HG03571 (cell line): ENCODE data around the gene INPP5D.
"Not testable (repeated sequence)": the region's sequence is repeated elsewhere in the genome, so short reads cannot be mapped to it uniquely, and the experiment has no call there.

ENCODE experiments used
- ATAC-seq: cut with Tn5 transposase; IDR thresholded peaks from one replicate; pipeline ENCODE4 v1.9.1; 2021; ENCODE audit not compliant: unreplicated experiment

The INPP5D gene

DNA sequence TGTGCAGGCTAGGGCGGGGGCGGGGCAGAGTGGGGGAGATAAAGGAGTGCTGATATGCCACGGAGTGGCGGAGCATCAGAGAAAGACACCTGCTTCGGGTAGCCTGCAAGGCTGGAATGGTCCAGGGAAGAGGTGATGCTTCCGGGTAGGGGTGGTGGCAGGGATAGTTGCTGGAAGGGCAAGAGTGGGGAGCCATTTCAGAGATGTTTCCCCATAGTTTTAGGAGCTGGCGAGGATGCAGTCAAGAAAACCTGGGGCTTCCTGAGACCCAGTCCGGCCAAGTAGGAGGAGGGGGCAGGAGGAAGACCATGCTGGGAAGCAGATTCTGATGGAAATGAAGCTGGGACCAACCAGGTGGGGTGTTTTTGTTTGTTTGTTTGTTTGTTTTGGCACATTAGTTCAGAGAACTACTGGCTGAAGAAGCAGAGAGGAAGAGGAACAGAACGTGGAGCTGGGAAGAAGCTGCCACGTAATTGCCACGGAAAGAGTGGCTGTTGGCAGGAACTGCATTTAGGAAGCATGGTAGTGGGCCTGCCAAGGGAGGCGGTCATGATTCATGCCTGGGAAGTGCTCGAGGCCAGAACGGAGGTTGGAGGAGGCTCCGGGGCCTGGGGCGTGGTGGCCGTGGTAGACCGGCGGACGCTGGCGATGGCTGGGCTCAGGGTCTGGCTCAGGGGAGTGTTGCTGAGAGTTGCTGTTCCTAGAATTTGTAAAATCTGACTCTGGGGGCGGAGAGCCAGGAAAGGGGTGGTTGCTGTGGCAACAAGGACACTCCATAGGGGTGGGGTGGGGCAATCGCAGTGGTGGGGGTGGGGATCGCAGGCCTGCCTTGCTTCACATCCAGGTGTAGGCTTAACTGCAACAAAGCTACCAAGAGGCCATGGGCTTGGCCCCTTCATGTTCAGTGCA is 8.6 kb upstream of the INPP5D start:
- no peak for ATAC-seq

- ATAC-seq: not testable (repeated sequence)
These were observed 7.6 kb upstream of the INPP5D start for GRCh38 chr2:233052517-233052916.

DNA sequence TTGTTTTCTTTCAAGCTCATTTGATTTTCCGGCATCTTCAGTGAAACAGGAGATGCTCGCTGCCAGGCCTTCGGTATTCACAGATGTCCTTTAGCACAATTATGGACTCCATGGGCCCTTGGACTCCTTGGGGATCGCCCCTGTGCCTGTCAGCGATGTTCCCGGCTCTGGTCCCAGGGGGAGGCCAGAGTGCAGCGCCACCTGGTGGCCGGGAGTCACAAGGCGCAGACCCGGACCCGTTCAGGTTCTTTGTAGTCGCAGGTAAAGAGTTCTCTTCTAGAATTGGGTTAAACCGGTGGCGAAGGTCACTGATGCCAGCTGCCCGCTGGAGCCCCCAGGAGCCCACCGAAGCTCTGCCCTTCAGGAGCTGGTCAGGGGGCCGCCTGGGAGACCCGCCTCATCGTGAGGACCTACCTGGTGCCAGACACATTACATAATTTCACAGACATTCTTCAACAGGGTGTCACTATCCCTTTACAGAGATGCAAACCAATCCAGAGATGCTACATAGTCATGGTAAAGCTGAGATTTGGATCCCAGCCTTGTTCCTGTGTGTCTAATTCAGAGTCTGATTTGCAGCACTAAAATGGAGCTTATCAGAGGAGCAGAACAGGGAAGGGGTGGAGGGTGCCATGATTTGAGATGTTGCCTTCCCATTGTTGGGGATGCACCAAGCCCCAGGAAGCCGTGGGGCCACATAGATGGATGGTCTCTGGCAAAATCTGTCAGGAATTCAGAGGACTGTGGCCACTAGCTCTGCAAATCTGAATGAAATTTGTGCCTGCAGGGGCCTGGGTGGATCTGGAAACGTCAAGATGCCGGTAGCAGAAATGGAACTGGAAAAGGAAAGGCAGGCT is 6.0 kb upstream of the INPP5D start:
- ATAC-seq: no peak

DNA sequence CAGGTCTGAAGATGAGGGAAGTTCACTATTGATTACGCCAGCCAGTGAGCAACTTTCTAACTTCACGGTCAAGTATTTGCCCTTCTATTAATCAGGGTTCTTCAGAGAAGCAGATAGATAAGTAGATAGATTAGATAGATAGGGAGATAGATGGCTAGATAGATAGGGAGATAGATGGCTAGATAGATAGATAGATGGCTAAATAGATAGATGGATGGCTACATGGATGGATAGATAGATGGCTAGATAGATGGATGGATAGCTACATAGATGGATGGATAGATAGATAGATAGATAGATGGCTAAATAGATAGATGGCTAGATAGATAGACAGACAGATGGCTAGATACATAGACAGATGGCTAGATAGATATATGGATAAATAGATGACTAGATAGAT is 4.8 kb upstream of the INPP5D start:
- ATAC-seq: no peak

DNA sequence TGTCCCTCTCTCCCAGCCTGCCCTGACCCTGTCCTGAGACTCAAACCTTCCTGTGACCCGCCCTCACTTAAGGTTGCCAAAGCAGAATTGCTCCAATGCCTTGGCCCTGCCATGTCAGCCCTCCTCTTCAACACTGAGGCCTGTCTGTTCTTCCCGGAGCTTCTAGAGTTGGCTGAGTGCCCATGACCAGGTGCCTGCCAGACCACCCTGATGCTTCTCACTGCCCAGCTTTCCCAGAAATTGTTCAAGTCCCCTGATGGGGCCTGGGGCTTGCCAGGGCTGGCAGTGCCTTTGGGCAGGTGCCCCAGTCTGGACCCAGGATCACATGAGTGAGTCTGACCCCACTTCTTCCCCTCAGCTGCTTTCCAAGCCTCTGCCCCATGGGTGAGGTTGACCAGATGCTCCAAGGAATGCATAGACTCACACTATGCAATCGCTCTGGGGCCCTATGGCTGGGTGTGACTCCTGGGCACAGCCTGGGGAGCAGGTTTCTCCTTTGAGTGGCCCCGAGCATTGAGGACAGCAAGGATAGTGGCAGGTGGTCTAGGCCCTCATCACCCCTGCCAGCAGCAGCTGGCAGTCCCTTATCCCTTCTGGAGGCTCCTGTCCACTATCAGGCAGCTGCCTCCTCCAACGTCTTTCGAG is 3.1 kb upstream of the INPP5D start:
- ATAC-seq: no peak

- no peak for ATAC-seq
These were observed 1.2 kb upstream of the INPP5D start for GRCh38 chr2:233058717-233059546.

- no peak for ATAC-seq
These were observed 670 bp upstream of the INPP5D start for GRCh38 chr2:233059547-233059796.

GRCh38 chr2:233060501-233060979 is 398 bp downstream of the INPP5D start:
- no peak for ATAC-seq

- no peak for ATAC-seq
These were observed 943 bp downstream of the INPP5D start for GRCh38 chr2:233060980-233061590.

DNA sequence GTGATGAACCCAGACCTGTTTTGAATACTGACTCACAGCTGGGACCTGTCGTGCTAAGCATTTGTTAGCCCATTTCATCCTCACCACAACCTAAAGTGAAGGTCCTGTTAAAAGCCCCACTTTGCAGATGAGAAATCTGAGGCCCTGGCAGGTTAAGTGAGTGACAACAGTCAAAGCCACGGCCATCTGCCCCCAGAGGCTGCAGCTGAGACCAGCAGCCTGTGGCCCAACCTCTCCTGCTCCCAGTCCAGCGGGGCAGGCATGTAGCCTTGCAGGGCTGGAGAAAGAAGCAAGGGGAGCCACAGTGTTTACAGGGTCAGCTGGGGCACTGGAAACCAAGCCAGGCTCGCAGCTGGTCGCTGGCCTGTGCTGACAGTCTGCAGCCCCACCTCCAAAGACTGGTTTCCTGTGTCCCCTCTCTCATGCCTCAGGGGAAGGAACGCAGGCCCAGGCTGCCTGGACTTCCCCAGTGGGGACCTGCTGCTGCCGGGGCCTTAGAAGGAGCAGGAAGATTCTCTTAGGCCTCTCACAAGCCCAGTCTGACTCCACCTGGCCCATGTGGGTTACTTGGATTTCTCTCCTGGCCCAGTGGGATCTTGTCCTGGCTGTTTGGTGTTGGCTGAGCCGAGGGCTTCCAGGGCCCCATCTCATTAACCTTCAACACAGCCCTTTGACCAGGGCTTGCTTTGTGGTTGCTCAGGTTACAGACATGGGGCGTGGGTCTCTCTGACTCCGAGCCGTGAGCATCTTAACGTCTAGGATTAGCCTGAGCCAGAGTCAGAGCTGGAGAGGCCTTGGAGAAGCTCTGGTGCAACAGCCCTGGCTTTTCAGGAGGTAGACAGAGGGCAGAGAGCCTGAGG is 1.7 kb downstream of the INPP5D start:
- no peak for ATAC-seq

GRCh38 chr2:233062451-233062850 is 2.3 kb downstream of the INPP5D start:
- no peak for ATAC-seq

DNA sequence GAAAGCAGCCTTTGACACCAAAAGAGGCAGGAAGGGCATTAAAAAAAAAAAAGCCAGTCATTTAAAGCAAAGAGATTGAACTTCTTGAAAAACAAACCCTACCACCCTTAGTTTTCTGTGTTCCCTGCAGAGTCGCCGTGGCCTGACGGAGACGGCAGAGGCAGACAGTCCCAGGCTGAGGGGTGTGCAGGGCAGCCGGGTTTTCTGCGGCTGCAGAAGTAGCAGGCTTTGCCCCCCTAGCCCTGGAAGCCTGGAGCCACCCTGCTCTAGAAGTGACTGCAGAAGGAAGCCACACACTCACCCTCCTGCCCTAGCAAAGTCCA is 2.8 kb downstream of the INPP5D start:
- no peak for ATAC-seq

GRCh38 chr2:233063269-233063975 is 3.3 kb downstream of the INPP5D start:
- peak; percentile 47 for ATAC-seq

GRCh38 chr2:233063976-233064411 is 3.9 kb downstream of the INPP5D start:
- no peak for ATAC-seq

DNA sequence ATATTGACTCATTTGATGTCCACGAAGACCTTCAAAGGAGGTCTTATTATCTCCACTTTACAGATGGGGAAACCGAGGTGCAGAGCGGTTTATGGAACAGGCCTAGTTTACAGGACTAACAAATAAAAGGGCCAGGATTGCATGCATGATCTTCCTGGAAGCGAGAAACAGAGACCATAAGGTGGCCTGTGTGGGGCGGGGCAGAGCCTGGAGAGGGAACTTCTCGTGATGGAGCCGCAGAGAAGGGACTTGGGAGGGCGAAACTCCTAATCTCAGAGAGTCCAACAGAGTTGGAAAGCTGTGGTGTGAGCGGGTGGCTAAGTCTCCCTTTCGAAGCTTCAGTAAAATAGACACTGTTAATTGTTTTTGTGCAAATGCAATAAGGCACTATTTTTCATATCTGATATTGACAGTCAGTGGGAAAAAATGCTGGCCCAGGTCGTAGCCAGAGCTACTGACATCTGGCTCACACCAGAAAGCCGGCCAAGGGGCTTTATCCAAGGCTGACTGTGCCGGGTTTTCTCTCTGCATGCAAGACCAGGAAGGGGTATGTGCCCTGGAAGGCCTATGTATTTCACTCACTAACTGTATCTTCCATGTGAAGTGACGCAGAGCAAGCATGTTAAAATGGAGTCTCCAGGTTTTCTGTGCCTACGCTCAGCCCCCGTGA is 4.5 kb downstream of the INPP5D start:
- ATAC-seq: no peak

GRCh38 chr2:233065200-233065589 is 5.1 kb downstream of the INPP5D start:
- ATAC-seq: not testable (repeated sequence)

DNA sequence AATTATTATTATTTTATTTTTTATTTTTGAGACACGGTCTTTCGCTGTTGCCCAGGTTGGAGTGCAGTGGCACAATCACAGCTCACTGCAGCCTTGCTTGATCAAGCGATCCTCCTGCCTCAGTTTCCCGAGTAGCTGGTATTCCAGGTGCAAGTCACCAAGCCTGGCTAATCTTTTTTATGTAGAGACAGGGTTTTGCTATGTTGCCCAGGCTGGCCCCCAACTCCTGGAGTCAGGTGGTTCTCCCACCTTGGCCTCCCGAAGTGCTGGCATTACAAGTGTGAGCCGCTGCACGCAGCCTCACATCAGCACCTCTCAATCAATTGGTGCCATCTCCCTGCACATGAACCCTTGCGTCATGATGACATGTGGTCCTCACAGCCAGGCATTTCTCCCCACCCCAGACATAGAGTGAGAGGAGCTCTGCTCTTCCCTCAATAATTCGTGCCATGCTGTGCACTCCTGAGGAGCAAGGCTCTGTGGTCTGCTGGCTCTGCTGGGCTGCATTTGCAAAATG is 5.9 kb downstream of the INPP5D start:
- ATAC-seq: no peak

GRCh38 chr2:233068762-233069418 is 8.7 kb downstream of the INPP5D start:
- ATAC-seq: no peak
